KOPT-K1 (cell line): ENCODE data around the gene TENM3.

Experiments used
- H3K27ac ChIP-seq: fragments of 200-600 bp; sonication (generic); 2 replicates; pipeline ENCODE4 v1.5.1; 2016; ENCODE audit warnings: antibody characterized with exemption, mild to moderate bottlenecking, low read depth, low read length; ENCODE audit not compliant: poor library complexity, severe bottlenecking
- H3K36me3 ChIP-seq: fragments of 200-600 bp; sonication (generic); 2 replicates; pipeline ENCODE4 v1.5.1; 2017; ENCODE audit warnings: antibody characterized with exemption, mild to moderate bottlenecking, low read length, moderate library complexity; ENCODE audit not compliant: insufficient read depth
- H3K9me3 ChIP-seq: fragments of 200-600 bp; sonication (generic); 2 replicates; pipeline ENCODE4 v1.5.1; 2017; ENCODE audit warnings: antibody characterized with exemption, low read length, mild to moderate bottlenecking; ENCODE audit not compliant: insufficient read depth, poor library complexity, severe bottlenecking

The TENM3 gene

GRCh38 chr4:182649698-182650477 is 406.7 kb downstream of the TENM3 start:
- Histone ChIP-seq H3K36me3 (no peaks in the 10 kb centered on the region), H3K9me3 (no peaks in the 10 kb centered on the region), H3K27ac (no peak overlapping the region)

DNA sequence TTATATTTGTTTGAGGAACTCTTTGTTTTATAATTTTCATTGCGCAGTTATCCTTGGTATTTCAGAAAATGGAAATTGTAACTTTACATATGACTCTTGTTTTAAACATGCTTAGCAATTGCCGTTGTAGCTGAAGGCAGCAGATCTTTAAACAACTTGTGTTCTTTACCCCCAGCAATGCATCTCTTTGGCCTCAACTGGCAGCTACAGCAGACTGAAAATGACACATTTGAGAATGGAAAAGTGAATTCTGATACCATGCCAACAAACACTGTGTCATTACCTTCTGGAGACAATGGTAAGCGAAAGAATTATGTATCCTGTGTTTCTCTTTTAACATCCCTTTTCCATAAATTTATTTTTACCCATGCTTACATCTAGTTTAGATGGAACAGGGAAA is 410.4 kb downstream of the TENM3 start:
- Histone ChIP-seq H3K9me3 (no peaks in the 10 kb centered on the region), H3K36me3 (no peaks in the 10 kb centered on the region), H3K27ac (no peak overlapping the region)

DNA sequence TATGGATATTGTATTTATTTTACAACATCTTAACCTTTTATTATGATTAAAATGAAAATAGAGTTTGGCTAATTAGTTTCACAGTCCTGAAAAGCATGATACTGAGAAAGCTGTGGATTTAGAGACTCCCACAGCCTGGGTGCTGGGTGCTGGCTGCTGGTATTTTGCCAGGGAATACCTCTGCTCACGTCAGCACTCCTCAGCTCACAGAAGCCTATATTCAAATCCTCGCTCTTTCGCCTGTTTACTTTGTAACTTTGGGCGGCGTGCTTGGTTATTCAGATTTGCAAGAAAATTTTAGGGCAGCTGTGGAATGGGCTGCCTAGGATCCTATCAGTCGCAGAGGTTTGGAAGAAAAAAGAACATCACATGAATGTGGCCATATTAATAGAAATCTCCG is 412.1 kb downstream of the TENM3 start:
- H3K27ac ChIP-seq: no peak overlapping the region
- H3K9me3 ChIP-seq: no peaks in the 10 kb centered on the region
- no peaks in the 10 kb centered on the region for H3K36me3 ChIP-seq

GRCh38 chr4:182662551-182662950 is 419.3 kb downstream of the TENM3 start:
- H3K27ac ChIP-seq: no peak overlapping the region

DNA sequence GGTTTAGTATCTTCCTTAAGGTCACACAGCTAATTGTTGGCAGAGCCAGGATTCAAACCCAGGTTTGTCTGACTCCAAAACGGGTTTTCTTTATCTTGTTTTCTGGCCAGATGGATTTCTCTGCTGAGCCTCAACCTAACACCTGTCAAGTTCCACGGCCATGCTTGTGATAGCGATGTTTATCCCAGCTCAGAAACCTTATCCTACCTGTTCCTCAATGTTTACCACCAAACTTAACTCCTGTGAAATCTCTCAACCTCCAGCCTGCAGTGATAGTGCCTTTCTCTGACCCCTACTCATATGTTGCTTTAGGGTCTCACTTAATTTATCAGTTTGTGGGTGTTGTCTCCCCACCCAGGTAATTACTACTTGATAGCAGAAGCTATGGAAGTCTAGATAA is 428.0 kb downstream of the TENM3 start:
- H3K27ac ChIP-seq: no peak overlapping the region
- H3K9me3 ChIP-seq: no peaks in the 10 kb centered on the region
- H3K36me3 ChIP-seq: no peaks in the 10 kb centered on the region

More at GRCh38 chr4:182662551-182662950, 419.3 kb downstream of the TENM3 start:
- Histone ChIP-seq H3K9me3 (no peaks in the 10 kb centered on the region), H3K36me3 (no peaks in the 10 kb centered on the region)

DNA sequence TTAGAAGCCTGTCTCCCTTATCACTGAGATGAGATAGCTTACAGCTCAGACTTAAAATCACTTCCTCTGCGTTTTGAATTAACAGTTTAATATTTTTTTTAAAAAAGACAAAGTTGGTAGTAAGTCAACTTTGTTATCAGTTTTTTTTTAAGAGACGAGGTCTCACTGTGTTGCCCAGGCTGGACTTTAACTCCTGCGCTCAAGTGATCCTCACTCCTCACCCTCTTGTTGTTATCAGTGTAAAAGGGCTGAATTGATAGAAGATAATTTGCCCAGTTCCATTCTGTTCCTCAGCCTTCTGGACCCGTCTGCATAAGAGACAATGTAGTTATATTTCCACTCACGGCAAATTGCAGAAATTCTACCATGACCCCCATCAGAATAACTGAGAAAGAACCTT is 428.5 kb downstream of the TENM3 start:
- no peak overlapping the region for H3K27ac ChIP-seq
- H3K9me3 ChIP-seq: no peaks in the 10 kb centered on the region
- H3K36me3 ChIP-seq: no peaks in the 10 kb centered on the region

- no peaks in the 10 kb centered on the region for H3K9me3 ChIP-seq
- H3K36me3 ChIP-seq: no peaks in the 10 kb centered on the region
- no peak overlapping the region for H3K27ac ChIP-seq
Observed at GRCh38 chr4:182678590-182678989, 435.4 kb downstream of the TENM3 start.

- no peaks in the 10 kb centered on the region for H3K9me3 ChIP-seq
- H3K27ac ChIP-seq: no peak overlapping the region
- no peaks in the 10 kb centered on the region for H3K36me3 ChIP-seq
Observed at GRCh38 chr4:182679533-182679932, 436.3 kb downstream of the TENM3 start.

DNA sequence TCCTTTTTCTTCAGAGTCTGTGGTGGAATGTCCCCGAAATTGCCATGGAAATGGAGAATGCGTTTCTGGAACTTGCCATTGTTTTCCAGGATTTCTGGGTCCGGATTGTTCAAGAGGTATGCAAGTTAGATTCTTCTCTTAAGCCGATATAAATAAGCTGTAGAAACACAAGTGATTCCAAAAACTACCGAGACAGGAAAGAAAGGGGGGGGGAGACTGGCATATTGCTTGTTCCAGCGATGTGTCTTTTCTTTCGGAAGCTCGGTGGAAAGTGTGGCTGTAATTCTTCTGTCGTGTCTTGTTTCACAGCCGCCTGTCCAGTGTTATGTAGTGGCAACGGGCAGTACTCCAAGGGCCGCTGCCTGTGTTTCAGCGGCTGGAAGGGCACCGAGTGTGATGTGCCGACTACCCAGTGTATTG is 437.0 kb downstream of the TENM3 start:
- Histone ChIP-seq H3K27ac (no peak overlapping the region), H3K36me3 (no peaks in the 10 kb centered on the region), H3K9me3 (no peaks in the 10 kb centered on the region)

GRCh38 chr4:182683661-182684060 is 440.5 kb downstream of the TENM3 start:
- no peaks in the 10 kb centered on the region for H3K9me3 ChIP-seq
- no peak overlapping the region for H3K27ac ChIP-seq
- H3K36me3 ChIP-seq: no peaks in the 10 kb centered on the region

DNA sequence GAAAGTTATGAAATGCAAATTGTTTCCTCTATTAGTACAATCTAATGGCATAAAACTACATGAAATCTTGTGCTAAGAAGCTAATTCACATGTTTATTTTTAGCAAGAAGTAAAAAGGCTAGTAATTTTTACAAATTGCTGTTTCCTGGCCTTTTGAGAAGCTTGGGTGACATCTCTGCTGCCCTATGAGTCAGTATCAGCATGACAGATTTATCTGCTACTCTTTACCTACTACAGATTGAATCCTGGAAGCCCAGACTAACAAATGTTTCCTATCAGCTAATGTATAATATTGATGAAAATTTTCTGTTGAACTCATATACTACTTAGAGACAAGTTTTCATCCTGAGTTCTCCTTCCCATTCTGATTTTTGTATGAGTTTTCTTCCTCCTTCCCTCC is 441.6 kb downstream of the TENM3 start:
- Histone ChIP-seq H3K9me3 (no peaks in the 10 kb centered on the region), H3K27ac (no peak overlapping the region), H3K36me3 (no peaks in the 10 kb centered on the region)

DNA sequence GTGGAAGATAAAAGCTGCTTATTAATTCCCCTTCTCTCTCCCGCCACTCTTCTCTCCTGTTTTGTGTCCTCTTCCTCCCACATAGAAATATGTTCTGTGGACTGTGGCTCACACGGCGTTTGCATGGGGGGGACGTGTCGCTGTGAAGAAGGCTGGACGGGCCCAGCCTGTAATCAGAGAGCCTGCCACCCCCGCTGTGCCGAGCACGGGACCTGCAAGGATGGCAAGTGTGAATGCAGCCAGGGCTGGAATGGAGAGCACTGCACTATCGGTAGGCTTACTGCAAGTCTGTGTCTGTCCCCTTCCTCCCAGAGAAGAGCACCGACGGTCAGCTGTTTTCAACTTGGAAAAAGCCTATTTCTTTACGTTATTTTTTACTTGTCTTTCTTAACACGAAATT is 444.9 kb downstream of the TENM3 start:
- Histone ChIP-seq H3K27ac (no peak overlapping the region), H3K36me3 (no peaks in the 10 kb centered on the region), H3K9me3 (no peaks in the 10 kb centered on the region)

DNA sequence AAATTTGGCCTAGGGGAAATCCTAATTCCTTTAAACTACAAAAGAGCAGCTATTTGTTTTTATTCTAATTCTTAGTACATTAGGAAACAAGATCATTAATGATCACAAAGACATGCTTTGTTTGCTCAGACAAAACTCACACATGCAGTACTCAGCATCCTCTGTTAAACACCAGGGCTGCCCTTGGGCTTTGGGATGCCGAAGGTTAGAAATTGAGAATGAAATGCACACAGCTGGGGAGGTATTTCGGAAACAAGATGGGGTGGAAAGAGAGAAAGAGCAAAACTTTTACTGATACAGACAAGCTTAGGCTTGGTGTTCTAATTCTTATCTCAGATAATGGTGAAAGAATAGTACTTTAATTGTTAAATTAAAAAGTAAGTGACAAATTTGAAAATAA is 451.3 kb downstream of the TENM3 start:
- H3K36me3 ChIP-seq: no peaks in the 10 kb centered on the region
- H3K9me3 ChIP-seq: no peaks in the 10 kb centered on the region
- no peak overlapping the region for H3K27ac ChIP-seq

DNA sequence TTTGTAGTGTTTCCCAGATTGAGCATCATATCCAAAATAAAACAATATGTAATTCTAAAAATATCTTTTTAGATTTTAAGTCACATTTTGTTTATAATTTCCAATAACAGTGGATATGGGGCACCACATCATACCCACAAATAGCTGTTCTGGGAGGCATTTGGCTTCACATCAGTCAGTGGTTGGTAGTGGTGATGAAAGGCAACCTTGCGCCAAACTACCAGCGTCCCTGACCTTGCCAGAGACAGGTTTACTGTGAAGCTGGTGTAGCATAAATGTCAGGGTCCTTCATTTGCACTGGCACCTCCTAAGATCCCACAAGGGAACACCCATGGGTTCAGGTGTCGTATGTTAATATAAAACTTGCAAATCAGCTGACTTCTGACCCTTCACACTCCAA is 451.8 kb downstream of the TENM3 start:
- Histone ChIP-seq H3K27ac (no peak overlapping the region), H3K36me3 (no peaks in the 10 kb centered on the region), H3K9me3 (no peaks in the 10 kb centered on the region)

- Histone ChIP-seq H3K36me3 (no peaks in the 10 kb centered on the region), H3K9me3 (no peaks in the 10 kb centered on the region), H3K27ac (no peak overlapping the region)
Observed at GRCh38 chr4:182695842-182696241, 452.6 kb downstream of the TENM3 start.

DNA sequence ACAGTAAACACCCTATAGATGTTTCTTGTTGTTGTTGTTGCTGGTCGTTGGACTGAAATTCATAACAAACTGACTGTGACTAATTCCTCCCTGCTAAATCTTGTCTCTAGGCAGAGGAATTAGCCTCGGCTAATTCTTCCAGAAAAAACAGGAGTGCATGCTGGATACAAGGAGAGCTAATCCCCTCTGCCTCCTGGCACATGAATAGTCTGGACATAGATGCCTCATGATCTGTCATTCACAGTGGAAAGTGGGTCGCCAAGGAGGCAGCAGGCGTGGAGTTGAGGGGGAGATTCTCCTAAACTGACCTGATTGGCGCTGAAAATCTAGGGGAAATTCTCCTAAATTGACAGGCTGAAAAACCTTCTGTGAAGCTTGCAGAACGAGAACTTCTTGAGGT is 453.9 kb downstream of the TENM3 start:
- no peaks in the 10 kb centered on the region for H3K9me3 ChIP-seq
- H3K27ac ChIP-seq: no peak overlapping the region
- no peaks in the 10 kb centered on the region for H3K36me3 ChIP-seq
